AG10803 (cell line): ENCODE measurements around the gene PPP1CB.

ENCODE experiments used
- DNase-seq: peaks from one replicate; pipeline ENCODE4 v3.0.0; 2010; ENCODE audit warnings: low read depth
- H3K4me3 ChIP-seq: 2 replicates; pipeline ENCODE4 v1.5.1; 2011; ENCODE audit warnings: mild to moderate bottlenecking, low read length, control low read depth
- CTCF ChIP-seq: conservative IDR thresholded peaks from 2 replicates; pipeline ENCODE4 v1.5.1; 2011; ENCODE audit warnings: mild to moderate bottlenecking, low read length, control low read depth, inconsistent platforms

The PPP1CB gene

GRCh38 chr2:28745225-28745624 lies 6.4 kb upstream of the PPP1CB start:
- DNase-seq, result no peak
- TF ChIP-seq CTCF, result no peak
- H3K4me3 ChIP-seq, result no peak overlapping the region

- no peak for TF ChIP-seq CTCF
- no peak for DNase-seq
These were observed 5.8 kb upstream of the PPP1CB start for GRCh38 chr2:28745876-28746275.

GRCh38 chr2:28746429-28747111 lies 5.1 kb upstream of the PPP1CB start:
- H3K4me3 ChIP-seq, result no peak overlapping the region
- no peak for DNase-seq

More at GRCh38 chr2:28745876-28746275, 5.8 kb upstream of the PPP1CB start:
- H3K4me3 ChIP-seq, result no peak overlapping the region

GRCh38 chr2:28747714-28748113 lies 3.9 kb upstream of the PPP1CB start:
- TF ChIP-seq CTCF, result no peak
- no peak overlapping the region for H3K4me3 ChIP-seq
- no peak for DNase-seq

More at GRCh38 chr2:28746429-28747111, 5.1 kb upstream of the PPP1CB start:
- TF ChIP-seq CTCF, result no peak

GRCh38 chr2:28748176-28748575 lies 3.5 kb upstream of the PPP1CB start:
- TF ChIP-seq CTCF, result no peak
- H3K4me3 ChIP-seq, result no peak overlapping the region
- no peak for DNase-seq

GRCh38 chr2:28748941-28749340 lies 2.7 kb upstream of the PPP1CB start:
- H3K4me3 ChIP-seq, result no peak overlapping the region
- no peak for TF ChIP-seq CTCF
- no peak for DNase-seq

GRCh38 chr2:28749526-28749925 lies 2.1 kb upstream of the PPP1CB start:
- no peak for TF ChIP-seq CTCF
- DNase-seq, result no peak
- no peak overlapping the region for H3K4me3 ChIP-seq
